A172 (cell line): ENCODE data around the gene POMC. TPM values are rescaled to one million over a fixed set of nuclear protein-coding genes. Genes with fewer than 3 reads are reported as not detected.
"Not testable (repeated sequence)": the region's sequence is repeated elsewhere in the genome, so short reads cannot be mapped to it uniquely, and the experiment has no call there.

Experiments
- DNase-seq: peaks from one replicate; pipeline ENCODE4 v3.0.0-alpha.2; 2015; ENCODE audit warnings: low spot score
- total RNA-seq: library from RNA; depleted of rRNA; stranded (reverse); fragments of >200 nt; shearing (Covaris generic); gene quantifications from 2 replicates; pipeline ENCODE4 v1.2.3, GENCODE V29; 2014; rRNA removed

The POMC gene
- total RNA-seq, 1 experiment from 2014 or later: not detected

DNA sequence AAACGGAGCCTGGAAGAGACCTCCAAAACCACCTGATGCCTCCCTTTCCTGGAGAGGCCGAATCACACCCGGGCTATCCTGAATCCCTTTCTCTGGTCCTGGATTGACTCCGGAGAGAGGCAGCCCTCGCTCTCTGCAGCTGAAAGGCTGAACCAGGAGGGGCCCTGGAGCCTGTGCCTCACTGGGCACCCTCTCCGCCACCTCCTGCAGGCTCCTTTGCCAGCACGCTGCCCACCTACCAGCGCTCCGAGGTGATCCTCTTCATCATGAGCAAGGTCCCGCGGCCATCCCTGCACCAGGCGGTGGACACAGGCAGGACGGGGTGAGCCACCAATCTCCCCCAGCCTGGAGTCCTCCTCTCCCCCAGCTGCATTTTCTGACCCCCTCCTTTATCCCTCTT is 35.7 kb downstream of the POMC start:
- DNase-seq: no peak

DNA sequence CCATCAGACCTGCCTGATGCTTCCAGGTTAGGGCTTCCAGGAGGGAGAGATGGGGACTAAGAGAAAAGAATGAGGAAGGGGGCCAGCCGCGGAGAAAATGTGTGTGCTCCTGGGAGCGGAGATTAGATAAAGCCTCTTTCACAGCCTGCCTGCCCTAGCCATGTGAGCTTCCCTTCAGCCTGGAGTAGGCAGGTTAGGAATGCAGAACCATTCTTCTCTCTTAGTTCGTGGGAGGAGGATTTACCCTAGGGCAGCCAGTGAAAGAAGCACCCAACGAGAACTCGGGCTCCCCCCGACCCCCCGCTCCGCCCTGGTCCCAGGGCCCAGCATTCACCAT is 36.1 kb downstream of the POMC start:
- no peak for DNase-seq

DNA sequence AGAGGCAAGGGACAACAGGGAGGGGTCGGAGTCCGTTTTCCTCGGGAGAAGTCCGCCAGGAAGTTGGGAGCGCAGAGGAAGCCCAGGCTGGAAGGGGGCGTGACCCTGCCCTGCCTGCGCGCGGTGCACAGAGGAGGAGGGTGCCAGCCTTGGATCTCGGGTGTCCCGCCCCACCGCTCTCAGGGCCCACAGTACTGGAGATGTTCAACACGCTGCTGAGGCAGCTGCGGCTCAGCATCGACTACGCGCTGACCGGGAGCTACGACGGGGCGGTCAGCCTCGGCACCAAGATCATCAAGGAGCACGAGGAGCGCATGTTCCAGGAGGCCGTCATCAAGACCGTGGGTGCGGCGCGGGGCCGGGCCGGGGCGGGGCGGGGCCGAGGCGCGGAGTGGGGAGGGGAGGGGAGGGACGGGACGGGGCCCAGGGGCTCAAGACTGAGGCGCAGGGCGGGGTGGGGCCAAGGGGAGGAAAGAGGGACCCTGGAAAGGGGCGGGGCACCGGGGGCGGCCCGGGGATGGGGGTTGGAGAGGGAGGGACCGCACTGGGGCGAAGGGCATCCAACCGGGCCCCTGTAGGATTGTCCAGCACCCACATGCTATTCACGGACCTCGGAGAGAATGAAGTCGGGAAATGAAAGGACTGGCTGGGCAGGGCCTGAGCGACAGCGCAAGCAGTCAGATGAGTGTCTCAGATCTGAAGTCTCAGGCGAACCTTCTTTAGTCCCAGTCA is 36.6 kb downstream of the POMC start:
- DNase-seq: no peak

- DNase-seq: no peak
These were observed 37.2 kb downstream of the POMC start for GRCh38 chr2:25131253-25131566.

DNA sequence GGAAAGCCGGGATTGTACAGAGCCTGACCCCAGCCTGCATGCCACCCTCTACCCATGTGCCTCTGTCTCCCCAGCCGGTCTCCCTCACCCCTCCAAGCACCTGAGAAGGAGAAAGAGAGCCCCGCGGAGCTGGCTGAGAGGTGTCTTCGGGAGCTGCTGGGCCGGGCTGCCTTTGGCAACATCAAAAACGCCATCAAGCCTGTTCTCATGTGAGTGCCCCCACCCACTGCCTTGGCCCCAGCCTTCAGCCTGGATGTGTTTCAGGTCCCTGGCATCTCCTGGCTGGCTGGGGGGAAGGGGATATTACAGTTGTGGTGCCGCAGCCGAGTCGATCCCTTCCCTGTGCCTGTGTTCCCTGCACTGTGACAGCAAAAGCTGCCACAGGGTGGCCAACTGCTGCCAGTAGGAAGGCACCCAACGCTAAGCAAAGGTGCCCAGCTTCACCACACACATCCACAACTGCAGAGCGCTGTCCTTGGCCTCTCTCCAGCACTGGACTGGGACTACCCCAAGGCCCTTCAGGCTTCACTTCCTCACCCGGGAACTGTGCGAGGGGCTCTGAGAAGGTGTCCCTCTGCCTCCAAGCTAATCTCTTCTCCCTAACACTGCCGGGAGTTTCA is 38.4 kb downstream of the POMC start:
- no peak for DNase-seq

DNA sequence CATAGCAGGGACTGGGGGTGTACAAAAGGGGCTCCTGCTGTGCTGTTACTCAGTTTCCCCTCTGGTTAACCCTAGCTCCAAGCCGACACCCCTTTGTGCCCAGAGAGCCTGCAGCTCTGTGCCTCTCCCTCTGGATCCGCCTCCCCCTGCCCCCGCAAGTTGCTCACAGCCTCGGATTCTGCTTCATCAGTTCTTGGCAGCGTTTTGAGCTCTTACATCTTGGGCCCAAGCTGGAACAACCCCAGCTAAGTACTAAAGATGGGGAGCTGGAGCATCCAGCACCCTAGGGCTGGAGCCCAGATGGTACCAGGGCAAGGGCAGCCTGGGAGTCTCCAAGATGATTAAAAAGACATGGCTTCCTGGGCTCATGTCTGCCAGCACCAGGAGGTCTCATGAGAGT is 40.7 kb downstream of the POMC start:
- DNase-seq: no peak

DNA sequence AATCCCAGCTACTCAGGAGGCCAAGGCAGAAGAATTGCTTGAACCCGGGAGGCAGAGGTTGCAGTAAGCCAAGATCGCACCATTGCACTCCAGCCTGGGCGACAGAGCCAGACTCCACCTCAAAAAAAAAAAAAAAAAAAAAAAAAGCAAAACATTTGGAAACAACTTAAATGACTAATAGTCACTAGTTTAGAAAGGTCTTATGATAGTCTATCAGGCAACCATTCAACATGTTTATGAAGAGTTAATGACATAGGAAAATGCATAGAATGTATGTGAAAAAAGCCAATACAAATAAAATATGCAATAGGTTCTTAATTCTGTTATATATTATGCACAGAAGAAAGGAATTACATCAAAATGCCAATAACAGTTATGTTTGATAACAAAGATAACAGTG is 41.3 kb downstream of the POMC start:
- DNase-seq: not testable (repeated sequence)

DNA sequence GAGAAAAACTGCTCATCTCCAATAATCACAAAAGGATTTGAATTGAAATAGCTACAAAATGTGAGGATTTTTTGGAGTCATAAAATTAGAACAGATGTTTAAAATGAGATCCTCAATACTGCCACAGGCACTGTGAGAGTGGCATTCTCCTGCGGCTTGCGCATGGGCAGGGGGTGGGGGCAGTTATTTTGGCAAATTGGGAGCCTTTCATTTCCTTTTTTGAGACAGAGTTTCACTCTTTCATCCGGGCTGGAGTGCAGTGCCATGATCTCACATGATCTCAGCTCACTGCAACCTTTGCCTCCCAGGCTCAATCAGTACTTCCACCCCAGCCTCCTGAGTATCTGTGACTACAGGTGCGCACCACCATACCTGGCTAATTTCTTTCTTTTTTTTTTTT is 42.4 kb downstream of the POMC start:
- no peak for DNase-seq

- DNase-seq: no peak
These were observed 43.2 kb downstream of the POMC start for GRCh38 chr2:25125189-25125588.

- DNase-seq: no peak
These were observed 44.7 kb downstream of the POMC start for GRCh38 chr2:25123682-25124081.

GRCh38 chr2:25122367-25122766 is 46.0 kb downstream of the POMC start:
- no peak for DNase-seq

GRCh38 chr2:25119263-25119662 is 49.1 kb downstream of the POMC start:
- DNase-seq: no peak

DNA sequence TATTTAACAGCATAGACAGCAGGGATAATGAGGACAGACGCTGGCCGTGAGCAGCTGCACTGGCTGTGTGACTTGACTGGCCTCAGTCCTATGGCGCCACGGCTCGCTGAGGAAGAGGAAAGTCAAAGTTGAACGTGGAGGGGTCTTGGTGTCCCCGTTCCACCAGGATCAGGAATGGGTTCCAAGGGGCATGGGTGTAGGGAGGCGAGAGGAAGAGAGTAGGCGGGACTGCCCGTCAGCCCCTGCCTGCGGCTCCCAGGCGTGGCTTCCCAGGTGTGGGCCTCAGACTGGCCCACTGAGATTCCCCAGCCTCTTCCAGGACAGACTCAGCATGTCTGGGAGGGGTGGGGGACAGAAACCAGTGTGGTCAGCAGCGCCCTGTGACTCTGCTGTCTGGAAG is 51.4 kb downstream of the POMC start:
- no peak for DNase-seq

DNA sequence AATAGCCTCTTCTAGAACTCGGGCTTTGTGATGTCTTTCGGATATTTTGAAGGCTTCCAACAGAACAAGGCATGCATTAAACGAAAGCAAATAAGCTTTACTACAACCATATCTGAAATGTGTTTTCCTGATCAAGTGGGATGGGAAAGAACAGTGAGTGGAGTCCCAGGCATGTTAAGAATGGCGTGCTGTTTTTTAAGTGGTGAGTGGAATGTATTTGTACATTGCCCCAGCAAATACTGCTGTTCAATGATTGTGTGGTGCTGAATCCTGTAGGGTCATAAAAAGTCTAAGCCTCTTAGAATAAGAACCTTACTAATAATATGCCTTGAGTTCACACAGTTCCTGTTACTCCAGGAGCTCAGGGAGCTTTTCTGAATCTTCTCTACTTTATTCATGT is 52.5 kb downstream of the POMC start:
- no peak for DNase-seq

- DNase-seq: no peak
These were observed 53.0 kb downstream of the POMC start for GRCh38 chr2:25115249-25115883.

DNA sequence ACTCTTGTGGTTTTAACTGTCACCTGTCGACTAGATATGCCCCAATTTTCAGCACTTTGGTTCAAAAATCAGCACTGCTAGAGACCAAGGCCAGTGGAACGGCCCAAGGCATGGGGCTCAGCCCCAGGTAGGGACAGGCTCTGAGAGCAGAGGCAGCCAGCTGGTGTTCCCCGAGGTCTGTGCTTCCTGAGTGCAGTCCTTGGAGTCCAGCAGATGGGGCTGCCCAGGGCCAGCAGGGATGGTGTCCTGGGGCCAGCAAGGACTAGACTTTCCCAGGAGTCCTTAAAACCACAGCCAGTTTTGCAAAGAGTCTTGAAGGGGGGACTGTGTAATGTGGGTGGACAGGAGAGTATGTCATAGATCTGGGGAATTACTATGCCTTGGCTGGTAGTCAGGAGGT is 56.3 kb downstream of the POMC start:
- DNase-seq: no peak

Other genes starting within 250 kb of the POMC start
- 28.5 and 36.8 TPM in 2 replicates for gene ADCY3, start 248.3 kb downstream of the POMC start, total RNA-seq
- gene DNAJC27, start 196.6 kb downstream of the POMC start, total RNA-seq: 3.2 and 3.8 TPM in 2 replicates
- 2.2 TPM in 2 replicates for gene EFR3B, start 126.5 kb downstream of the POMC start, total RNA-seq
- 4.5 and 6.8 TPM in 2 replicates for gene DNMT3A, start 173.3 kb upstream of the POMC start, total RNA-seq